Measurements from ENCODE around the gene CCDC51. TPM values are rescaled to one million over a fixed set of nuclear protein-coding genes. Genes with fewer than 3 reads are reported as not detected.
A peak's percentile ranks its signal among the peaks of the same experiment; 100 is the strongest.
"Not testable (repeated sequence)": the region's sequence is repeated elsewhere in the genome, so short reads cannot be mapped to it uniquely, and the experiment has no call there.

The CCDC51 gene
- polyA plus RNA-seq, 4 donors = 11.1 to 22.6 (median 21.7) TPM

- DNase-seq (no peak), FAIRE-seq (no peak)
- 89 to 96% (median 93%) methylated on average over 11 of the region's 11 CpGs for WGBS, 3 donors
- Histone ChIP-seq H3K9me3 (ENCODE audit: control insufficient read depth in 2 of 2, insufficient read depth in 1 of 2, low read depth in 1 of 2, low read length in 1 of 2) (no peaks in the 10 kb centered on the region), H3K27me3 (ENCODE audit: control insufficient read depth in 3 of 3, insufficient read depth in 3 of 3, low read length in 3 of 3) (no peaks in the 10 kb centered on the region), H3K36me3 (ENCODE audit: control insufficient read depth in 3 of 3, insufficient read depth in 2 of 3, low read depth in 1 of 3, low read length in 3 of 3) (peaks cover 0 to 36% (median 0%) of the 10 kb centered on the region in 3 donors), H3K27ac (ENCODE audit: low read depth in 1 of 3, low read length in 2 of 3) (no peak overlapping the region), H3K4me1 (ENCODE audit: control insufficient read depth in 3 of 3, insufficient read depth in 2 of 3, low read depth in 1 of 3, low read length in 2 of 3) (peaks cover 3 to 39% (median 6%) of the 10 kb centered on the region in 3 donors), H3K4me3 (ENCODE audit: low read depth in 1 of 3, low read length in 3 of 3) (no peak overlapping the region)
Measured at GRCh38 chr3:48475188-48475587, 35.3 kb upstream of the CCDC51 start.

DNA sequence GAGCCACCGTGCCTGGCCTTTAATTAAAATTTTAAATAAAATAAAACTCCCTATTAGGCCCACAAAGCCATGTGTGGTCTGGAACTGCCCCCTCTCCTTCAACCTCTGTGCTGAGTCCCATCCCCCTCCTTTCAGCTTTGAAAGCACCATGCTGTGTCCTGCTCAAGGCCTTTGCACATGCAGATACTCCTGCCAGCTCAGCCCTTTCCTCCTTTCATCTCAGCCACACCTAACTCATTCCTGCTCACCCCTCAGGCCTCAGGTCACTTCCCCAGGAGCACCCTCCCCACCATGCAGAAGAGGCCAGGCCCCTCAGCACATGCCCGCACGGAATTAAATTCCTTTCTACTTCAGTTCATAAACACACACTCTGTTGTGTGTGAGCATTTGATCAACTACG, 34.7 kb upstream of the CCDC51 start:
- no peak overlapping the region for H3K4me3 ChIP-seq (ENCODE audit: low read depth in 1 of 3, low read length in 3 of 3)
- H3K27ac ChIP-seq (ENCODE audit: low read depth in 1 of 3, low read length in 2 of 3) = peak overlapping the region in 1 of 3 donors; percentile 55
- FAIRE-seq (no peak), DNase-seq (peak in 1 of 2 donors; percentile 55)
- no peaks in the 10 kb centered on the region for H3K9me3 ChIP-seq (ENCODE audit: control insufficient read depth in 2 of 2, insufficient read depth in 1 of 2, low read depth in 1 of 2, low read length in 1 of 2)
- no peaks in the 10 kb centered on the region for H3K27me3 ChIP-seq (ENCODE audit: control insufficient read depth in 3 of 3, insufficient read depth in 3 of 3, low read length in 3 of 3)
- 78 to 90% (median 81%) methylated on average over 4 of the region's 4 CpGs for WGBS, 3 donors
- peaks cover 0 to 42% (median 0%) of the 10 kb centered on the region in 3 donors for H3K36me3 ChIP-seq (ENCODE audit: control insufficient read depth in 3 of 3, insufficient read depth in 2 of 3, low read depth in 1 of 3, low read length in 3 of 3)
- H3K4me1 ChIP-seq (ENCODE audit: control insufficient read depth in 3 of 3, insufficient read depth in 2 of 3, low read depth in 1 of 3, low read length in 2 of 3) = peaks cover 5 to 45% (median 6%) of the 10 kb centered on the region in 3 donors

DNA sequence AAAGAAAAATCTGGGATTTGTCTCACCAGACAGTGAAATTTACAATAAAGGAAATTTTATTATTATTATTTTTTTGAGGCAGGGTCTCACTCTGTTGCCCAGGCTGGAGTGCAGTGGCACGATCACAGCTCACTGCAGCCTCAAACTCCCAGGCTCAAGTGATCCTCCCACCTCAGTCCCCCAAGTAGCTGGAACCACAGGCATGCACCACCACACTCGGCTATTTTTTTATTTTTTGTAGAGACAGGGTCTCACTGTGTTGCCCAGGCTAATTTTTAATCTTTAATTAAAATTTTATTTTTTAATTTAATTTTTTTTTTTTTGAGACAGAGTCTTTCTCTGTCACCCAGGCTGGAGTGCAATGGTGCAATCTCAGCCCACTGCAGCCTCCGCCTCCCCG, 34.1 kb upstream of the CCDC51 start:
- peaks cover 7 to 47% (median 10%) of the 10 kb centered on the region in 3 donors for H3K4me1 ChIP-seq (ENCODE audit: control insufficient read depth in 3 of 3, insufficient read depth in 2 of 3, low read depth in 1 of 3, low read length in 2 of 3)
- FAIRE-seq; DNase-seq; H3K27me3 ChIP-seq (ENCODE audit: control insufficient read depth in 3 of 3, insufficient read depth in 3 of 3, low read length in 3 of 3); H3K4me3 ChIP-seq (ENCODE audit: low read depth in 1 of 3, low read length in 3 of 3); H3K9me3 ChIP-seq (ENCODE audit: control insufficient read depth in 2 of 2, insufficient read depth in 1 of 2, low read depth in 1 of 2, low read length in 1 of 2): not testable (repeated sequence)
- H3K36me3 ChIP-seq (ENCODE audit: control insufficient read depth in 3 of 3, insufficient read depth in 2 of 3, low read depth in 1 of 3, low read length in 3 of 3) = peaks cover 0 to 45% (median 0%) of the 10 kb centered on the region in 3 donors
- H3K27ac ChIP-seq (ENCODE audit: low read depth in 1 of 3, low read length in 2 of 3) = peak overlapping the region in 2 of 3 donors; percentile 94 to 100
- WGBS, 3 donors = 93 to 97% (median 96%) methylated on average over 4 of the region's 4 CpGs

DNA sequence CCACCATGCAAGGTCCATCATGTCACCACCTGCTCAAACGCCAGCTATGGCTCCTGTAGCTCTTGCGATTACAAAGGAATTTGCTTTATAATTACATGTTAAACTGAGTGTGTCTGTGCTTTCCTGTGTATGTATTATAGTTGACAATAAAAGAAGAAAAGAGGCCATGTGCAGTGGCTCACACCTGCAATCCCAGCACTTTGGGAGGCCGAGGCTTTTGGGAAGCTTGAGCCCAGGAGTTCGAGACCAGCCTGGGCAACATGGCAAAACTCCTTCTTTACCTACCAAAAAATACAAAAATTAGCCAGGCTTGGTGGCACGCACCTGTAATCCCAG, 33.7 kb upstream of the CCDC51 start:
- peaks cover 0 to 45% (median 0%) of the 10 kb centered on the region in 3 donors for H3K36me3 ChIP-seq (ENCODE audit: control insufficient read depth in 3 of 3, insufficient read depth in 2 of 3, low read depth in 1 of 3, low read length in 3 of 3)
- no peak for DNase-seq
- H3K9me3 ChIP-seq (ENCODE audit: control insufficient read depth in 2 of 2, insufficient read depth in 1 of 2, low read depth in 1 of 2, low read length in 1 of 2) = no peaks in the 10 kb centered on the region
- peaks cover 7 to 48% (median 11%) of the 10 kb centered on the region in 3 donors for H3K4me1 ChIP-seq (ENCODE audit: control insufficient read depth in 3 of 3, insufficient read depth in 2 of 3, low read depth in 1 of 3, low read length in 2 of 3)
- FAIRE-seq = no peak
- H3K4me3 ChIP-seq (ENCODE audit: low read depth in 1 of 3, low read length in 3 of 3) = no peak overlapping the region
- WGBS, 3 donors = 35 to 65% (median 58%) methylated on average over 5 of the region's 5 CpGs
- H3K27me3 ChIP-seq (ENCODE audit: control insufficient read depth in 3 of 3, insufficient read depth in 3 of 3, low read length in 3 of 3) = no peaks in the 10 kb centered on the region
- peak overlapping the region; percentile 94 to 100 (median 95) for H3K27ac ChIP-seq (ENCODE audit: low read depth in 1 of 3, low read length in 2 of 3)

DNA sequence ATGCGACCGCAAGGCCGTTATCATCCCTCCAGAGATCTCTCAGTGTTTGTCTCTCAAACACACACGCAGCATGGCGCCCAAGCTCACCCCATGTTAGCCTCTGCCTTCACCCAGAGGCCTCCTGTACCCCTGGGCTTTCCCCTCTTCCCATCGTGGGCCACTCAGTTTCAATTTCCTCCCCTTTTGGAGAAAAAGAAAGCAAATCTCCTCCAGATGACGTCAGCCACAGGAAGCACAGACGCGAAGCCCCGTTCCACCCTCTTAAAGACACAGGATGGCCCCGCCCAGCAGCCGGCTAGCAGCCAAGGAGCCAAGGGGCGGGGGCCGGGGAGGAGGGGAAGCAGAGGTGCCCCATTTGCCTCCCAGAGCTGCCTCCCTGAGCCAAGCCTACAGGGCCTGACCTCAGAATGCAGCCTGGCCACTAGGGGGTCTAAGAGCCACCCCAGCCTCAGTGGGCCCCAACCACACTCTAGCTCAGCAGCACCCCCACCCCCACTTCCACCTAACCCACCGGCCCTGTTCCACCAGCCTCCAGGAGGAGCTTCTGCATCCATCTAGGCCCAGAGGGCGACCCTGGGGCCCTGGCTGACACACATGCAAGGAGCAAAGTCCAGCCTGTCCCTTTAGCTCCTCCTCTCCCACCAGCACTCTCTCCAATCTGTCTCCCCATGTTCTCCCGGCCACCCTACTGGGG, 33.2 kb upstream of the CCDC51 start:
- FAIRE-seq (no peak), DNase-seq (peak; percentile 97 to 99)
- Histone ChIP-seq H3K9me3 (ENCODE audit: control insufficient read depth in 2 of 2, insufficient read depth in 1 of 2, low read depth in 1 of 2, low read length in 1 of 2) (no peaks in the 10 kb centered on the region), H3K27me3 (ENCODE audit: control insufficient read depth in 3 of 3, insufficient read depth in 3 of 3, low read length in 3 of 3) (no peaks in the 10 kb centered on the region), H3K27ac (ENCODE audit: low read depth in 1 of 3, low read length in 2 of 3) (peak overlapping the region; percentile 94 to 100 (median 95)), H3K4me1 (ENCODE audit: control insufficient read depth in 3 of 3, insufficient read depth in 2 of 3, low read depth in 1 of 3, low read length in 2 of 3) (peaks cover 9 to 52% (median 11%) of the 10 kb centered on the region in 3 donors), H3K36me3 (ENCODE audit: control insufficient read depth in 3 of 3, insufficient read depth in 2 of 3, low read depth in 1 of 3, low read length in 3 of 3) (peaks cover 0 to 47% (median 0%) of the 10 kb centered on the region in 3 donors), H3K4me3 (ENCODE audit: low read depth in 1 of 3, low read length in 3 of 3) (peak overlapping the region; percentile 41 to 97 (median 70))
- WGBS, 3 donors = 3 to 4% (median 3%) methylated on average over 17 of the region's 17 CpGs

DNA sequence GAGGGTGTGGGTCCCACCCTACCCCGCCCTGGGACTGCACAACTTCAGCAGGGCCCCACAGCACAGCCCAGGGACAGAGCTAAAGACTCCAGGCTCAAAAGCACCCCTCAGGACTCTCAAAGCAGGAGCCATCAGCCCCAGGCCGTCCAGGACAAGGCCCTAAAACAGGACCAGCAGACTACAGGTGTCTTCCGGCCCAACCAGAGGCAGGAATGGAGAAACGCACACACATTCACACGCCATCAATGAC, 32.7 kb upstream of the CCDC51 start:
- 0 to 1% (median 0%) methylated on average over 5 of the region's 5 CpGs for WGBS, 3 donors
- Histone ChIP-seq H3K36me3 (ENCODE audit: control insufficient read depth in 3 of 3, insufficient read depth in 2 of 3, low read depth in 1 of 3, low read length in 3 of 3) (peaks cover 0 to 47% (median 0%) of the 10 kb centered on the region in 3 donors), H3K27me3 (ENCODE audit: control insufficient read depth in 3 of 3, insufficient read depth in 3 of 3, low read length in 3 of 3) (no peaks in the 10 kb centered on the region), H3K9me3 (ENCODE audit: control insufficient read depth in 2 of 2, insufficient read depth in 1 of 2, low read depth in 1 of 2, low read length in 1 of 2) (no peaks in the 10 kb centered on the region), H3K4me3 (ENCODE audit: low read depth in 1 of 3, low read length in 3 of 3) (peak overlapping the region; percentile 41 to 97 (median 70)), H3K4me1 (ENCODE audit: control insufficient read depth in 3 of 3, insufficient read depth in 2 of 3, low read depth in 1 of 3, low read length in 2 of 3) (peaks cover 12 to 57% (median 13%) of the 10 kb centered on the region in 3 donors), H3K27ac (ENCODE audit: low read depth in 1 of 3, low read length in 2 of 3) (peak overlapping the region; percentile 94 to 100 (median 95))
- DNase-seq = no peak
- FAIRE-seq = no peak

DNA sequence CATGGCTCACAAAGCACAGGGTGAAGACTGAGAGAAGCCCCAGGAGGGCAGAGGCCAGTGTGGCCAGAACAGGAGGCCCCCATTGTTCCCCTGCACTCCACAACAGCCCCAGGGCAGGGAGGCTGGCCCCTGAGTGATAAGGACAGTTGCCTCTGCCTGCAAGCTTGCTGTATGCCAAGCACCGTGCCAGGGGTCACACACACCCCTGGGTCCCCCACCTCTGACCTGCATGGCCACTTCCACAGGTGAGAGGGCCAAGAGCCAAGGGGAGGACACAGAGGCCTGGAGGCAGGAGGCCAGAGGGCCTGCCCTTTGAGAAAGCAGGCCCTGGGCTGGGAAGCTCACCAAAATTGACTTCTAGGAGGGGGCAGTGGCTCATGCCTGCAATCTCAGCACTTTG, 30.4 kb upstream of the CCDC51 start:
- Histone ChIP-seq H3K27me3 (ENCODE audit: control insufficient read depth in 3 of 3, insufficient read depth in 3 of 3, low read length in 3 of 3) (no peaks in the 10 kb centered on the region), H3K9me3 (ENCODE audit: control insufficient read depth in 2 of 2, insufficient read depth in 1 of 2, low read depth in 1 of 2, low read length in 1 of 2) (no peaks in the 10 kb centered on the region), H3K36me3 (ENCODE audit: control insufficient read depth in 3 of 3, insufficient read depth in 2 of 3, low read depth in 1 of 3, low read length in 3 of 3) (peaks cover 0 to 51% (median 0%) of the 10 kb centered on the region in 3 donors), H3K4me1 (ENCODE audit: control insufficient read depth in 3 of 3, insufficient read depth in 2 of 3, low read depth in 1 of 3, low read length in 2 of 3) (peaks cover 16 to 80% (median 20%) of the 10 kb centered on the region in 3 donors), H3K4me3 (ENCODE audit: low read depth in 1 of 3, low read length in 3 of 3) (no peak overlapping the region), H3K27ac (ENCODE audit: low read depth in 1 of 3, low read length in 2 of 3) (peak overlapping the region; percentile 22 to 44 (median 43))
- DNase-seq (no peak), FAIRE-seq (no peak)
- 11 to 50% (median 40%) methylated on average over 1 of the region's 1 CpG for WGBS, 3 donors

GRCh38 chr3:48469046-48469915, 29.4 kb upstream of the CCDC51 start:
- WGBS, 3 donors = 65 to 79% (median 68%) methylated on average over 29 of the region's 29 CpGs
- Histone ChIP-seq H3K27ac (ENCODE audit: low read depth in 1 of 3, low read length in 2 of 3) (peak overlapping the region; percentile 22 to 44 (median 43)), H3K4me3 (ENCODE audit: low read depth in 1 of 3, low read length in 3 of 3) (no peak overlapping the region), H3K4me1 (ENCODE audit: control insufficient read depth in 3 of 3, insufficient read depth in 2 of 3, low read depth in 1 of 3, low read length in 2 of 3) (peaks cover 16 to 74% (median 20%) of the 10 kb centered on the region in 3 donors), H3K27me3 (ENCODE audit: control insufficient read depth in 3 of 3, insufficient read depth in 3 of 3, low read length in 3 of 3) (no peaks in the 10 kb centered on the region), H3K9me3 (ENCODE audit: control insufficient read depth in 2 of 2, insufficient read depth in 1 of 2, low read depth in 1 of 2, low read length in 1 of 2) (no peaks in the 10 kb centered on the region), H3K36me3 (ENCODE audit: control insufficient read depth in 3 of 3, insufficient read depth in 2 of 3, low read depth in 1 of 3, low read length in 3 of 3) (peaks cover 0 to 60% (median 0%) of the 10 kb centered on the region in 3 donors)
- no peak for DNase-seq
- no peak for FAIRE-seq
